Measurements from ENCODE around the gene NKD1.

GRCh38 chr16:50627419-50627818 lies 79.2 kb downstream of the NKD1 start:
- TF ChIP-seq CTCF (conservative IDR thresholded peaks at IDR 0.05; ENCODE audit: low read length) (peak; percentile 39), EZH2phosphoT487 (IDR thresholded peaks at IDR 0.05; ENCODE audit: borderline replicate concordance, low read depth, low read length) (no peak)
